ENCODE measurements around the gene MYH16.

DNA sequence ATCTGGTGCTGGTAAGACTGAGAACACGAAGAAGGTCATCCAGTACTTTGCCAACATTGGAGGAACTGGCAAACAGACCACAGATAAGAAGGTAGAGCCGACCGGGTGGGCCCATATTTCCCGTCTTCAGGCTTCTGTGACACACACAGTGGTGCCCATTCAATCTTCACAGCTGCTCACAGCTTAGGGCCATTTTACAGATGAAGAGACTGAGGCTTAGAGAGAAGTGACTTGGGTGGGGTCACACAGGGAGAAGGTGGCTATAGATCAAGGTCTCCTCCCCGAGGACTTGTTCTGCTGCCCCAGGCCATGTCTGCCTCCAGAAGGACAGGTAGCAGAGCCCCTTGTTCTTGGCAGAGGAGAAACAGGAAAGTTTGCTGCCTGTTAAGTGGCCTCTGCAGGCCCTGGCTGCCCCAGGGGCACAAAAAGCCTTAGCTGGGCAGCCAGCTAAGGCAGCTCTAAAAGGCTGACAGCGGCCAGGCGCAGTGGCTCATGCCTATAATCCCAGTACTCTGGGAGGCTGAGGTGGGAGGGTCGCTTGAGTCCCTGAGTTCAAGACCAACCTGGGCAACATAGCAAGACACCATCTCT lies 22.6 kb upstream of the MYH16 start:
- TF ChIP-seq POLR2AphosphoS2 (IDR thresholded peaks at IDR 0.05; ENCODE audit: low read length) = no peak
- TF ChIP-seq MXD1 (CRISPR knock-in tag; IDR thresholded peaks at IDR 0.05; ENCODE audit: borderline replicate concordance, poor library complexity, severe bottlenecking) = no peak
- TF ChIP-seq NR2C2 (CRISPR knock-in tag; IDR thresholded peaks at IDR 0.05) = no peak
- no peak for TF ChIP-seq NR2C2 (tag; IDR thresholded peaks at IDR 0.05)
- no peak for TF ChIP-seq MYC (IDR thresholded peaks at IDR 0.05; ENCODE audit: low read depth, low read length)
- no peak for TF ChIP-seq MYC (CRISPR knock-in tag; IDR thresholded peaks at IDR 0.05; ENCODE audit: borderline replicate concordance, low read depth)
- TF ChIP-seq, protein P1, sequence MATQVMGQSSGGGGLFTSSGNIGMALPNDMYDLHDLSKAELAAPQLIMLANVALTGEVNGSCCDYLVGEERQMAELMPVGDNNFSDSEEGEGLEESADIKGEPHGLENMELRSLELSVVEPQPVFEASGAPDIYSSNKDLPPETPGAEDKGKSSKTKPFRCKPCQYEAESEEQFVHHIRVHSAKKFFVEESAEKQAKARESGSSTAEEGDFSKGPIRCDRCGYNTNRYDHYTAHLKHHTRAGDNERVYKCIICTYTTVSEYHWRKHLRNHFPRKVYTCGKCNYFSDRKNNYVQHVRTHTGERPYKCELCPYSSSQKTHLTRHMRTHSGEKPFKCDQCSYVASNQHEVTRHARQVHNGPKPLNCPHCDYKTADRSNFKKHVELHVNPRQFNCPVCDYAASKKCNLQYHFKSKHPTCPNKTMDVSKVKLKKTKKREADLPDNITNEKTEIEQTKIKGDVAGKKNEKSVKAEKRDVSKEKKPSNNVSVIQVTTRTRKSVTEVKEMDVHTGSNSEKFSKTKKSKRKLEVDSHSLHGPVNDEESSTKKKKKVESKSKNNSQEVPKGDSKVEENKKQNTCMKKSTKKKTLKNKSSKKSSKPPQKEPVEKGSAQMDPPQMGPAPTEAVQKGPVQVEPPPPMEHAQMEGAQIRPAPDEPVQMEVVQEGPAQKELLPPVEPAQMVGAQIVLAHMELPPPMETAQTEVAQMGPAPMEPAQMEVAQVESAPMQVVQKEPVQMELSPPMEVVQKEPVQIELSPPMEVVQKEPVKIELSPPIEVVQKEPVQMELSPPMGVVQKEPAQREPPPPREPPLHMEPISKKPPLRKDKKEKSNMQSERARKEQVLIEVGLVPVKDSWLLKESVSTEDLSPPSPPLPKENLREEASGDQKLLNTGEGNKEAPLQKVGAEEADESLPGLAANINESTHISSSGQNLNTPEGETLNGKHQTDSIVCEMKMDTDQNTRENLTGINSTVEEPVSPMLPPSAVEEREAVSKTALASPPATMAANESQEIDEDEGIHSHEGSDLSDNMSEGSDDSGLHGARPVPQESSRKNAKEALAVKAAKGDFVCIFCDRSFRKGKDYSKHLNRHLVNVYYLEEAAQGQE (IDR thresholded peaks at IDR 0.05; ENCODE audit: borderline replicate concordance) = no peak
- TF ChIP-seq, protein P1 (CRISPR knock-in tag; IDR thresholded peaks at IDR 0.05; ENCODE audit: low read depth) = no peak
- no peak for TF ChIP-seq MAFK (IDR thresholded peaks at IDR 0.05; ENCODE audit: low read length)
- no peak for TF ChIP-seq FOXJ3 (CRISPR knock-in tag; IDR thresholded peaks at IDR 0.05)
- no peak for TF ChIP-seq EZH2 (IDR thresholded peaks at IDR 0.05; ENCODE audit: borderline replicate concordance, low read depth, low read length)
- no peak for TF ChIP-seq NFYB (IDR thresholded peaks at IDR 0.05; ENCODE audit: extremely low read depth, insufficient read length)
- TF ChIP-seq, protein P2, sequence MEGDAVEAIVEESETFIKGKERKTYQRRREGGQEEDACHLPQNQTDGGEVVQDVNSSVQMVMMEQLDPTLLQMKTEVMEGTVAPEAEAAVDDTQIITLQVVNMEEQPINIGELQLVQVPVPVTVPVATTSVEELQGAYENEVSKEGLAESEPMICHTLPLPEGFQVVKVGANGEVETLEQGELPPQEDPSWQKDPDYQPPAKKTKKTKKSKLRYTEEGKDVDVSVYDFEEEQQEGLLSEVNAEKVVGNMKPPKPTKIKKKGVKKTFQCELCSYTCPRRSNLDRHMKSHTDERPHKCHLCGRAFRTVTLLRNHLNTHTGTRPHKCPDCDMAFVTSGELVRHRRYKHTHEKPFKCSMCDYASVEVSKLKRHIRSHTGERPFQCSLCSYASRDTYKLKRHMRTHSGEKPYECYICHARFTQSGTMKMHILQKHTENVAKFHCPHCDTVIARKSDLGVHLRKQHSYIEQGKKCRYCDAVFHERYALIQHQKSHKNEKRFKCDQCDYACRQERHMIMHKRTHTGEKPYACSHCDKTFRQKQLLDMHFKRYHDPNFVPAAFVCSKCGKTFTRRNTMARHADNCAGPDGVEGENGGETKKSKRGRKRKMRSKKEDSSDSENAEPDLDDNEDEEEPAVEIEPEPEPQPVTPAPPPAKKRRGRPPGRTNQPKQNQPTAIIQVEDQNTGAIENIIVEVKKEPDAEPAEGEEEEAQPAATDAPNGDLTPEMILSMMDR (IDR thresholded peaks at IDR 0.05 in 2 of 3, conservative IDR thresholded peaks at IDR 0.05 in 1 of 3; ENCODE audit: insufficient read depth in 2 of 3, low read depth in 1 of 3, low read length in 3 of 3) = no peak
- no peak for TF ChIP-seq FOSL1 (tag; conservative IDR thresholded peaks at IDR 0.05)
- TF ChIP-seq TBP (optimal IDR thresholded peaks at IDR 0.05; ENCODE audit: low read depth, low read length) = no peak
- TF ChIP-seq, protein P3, sequence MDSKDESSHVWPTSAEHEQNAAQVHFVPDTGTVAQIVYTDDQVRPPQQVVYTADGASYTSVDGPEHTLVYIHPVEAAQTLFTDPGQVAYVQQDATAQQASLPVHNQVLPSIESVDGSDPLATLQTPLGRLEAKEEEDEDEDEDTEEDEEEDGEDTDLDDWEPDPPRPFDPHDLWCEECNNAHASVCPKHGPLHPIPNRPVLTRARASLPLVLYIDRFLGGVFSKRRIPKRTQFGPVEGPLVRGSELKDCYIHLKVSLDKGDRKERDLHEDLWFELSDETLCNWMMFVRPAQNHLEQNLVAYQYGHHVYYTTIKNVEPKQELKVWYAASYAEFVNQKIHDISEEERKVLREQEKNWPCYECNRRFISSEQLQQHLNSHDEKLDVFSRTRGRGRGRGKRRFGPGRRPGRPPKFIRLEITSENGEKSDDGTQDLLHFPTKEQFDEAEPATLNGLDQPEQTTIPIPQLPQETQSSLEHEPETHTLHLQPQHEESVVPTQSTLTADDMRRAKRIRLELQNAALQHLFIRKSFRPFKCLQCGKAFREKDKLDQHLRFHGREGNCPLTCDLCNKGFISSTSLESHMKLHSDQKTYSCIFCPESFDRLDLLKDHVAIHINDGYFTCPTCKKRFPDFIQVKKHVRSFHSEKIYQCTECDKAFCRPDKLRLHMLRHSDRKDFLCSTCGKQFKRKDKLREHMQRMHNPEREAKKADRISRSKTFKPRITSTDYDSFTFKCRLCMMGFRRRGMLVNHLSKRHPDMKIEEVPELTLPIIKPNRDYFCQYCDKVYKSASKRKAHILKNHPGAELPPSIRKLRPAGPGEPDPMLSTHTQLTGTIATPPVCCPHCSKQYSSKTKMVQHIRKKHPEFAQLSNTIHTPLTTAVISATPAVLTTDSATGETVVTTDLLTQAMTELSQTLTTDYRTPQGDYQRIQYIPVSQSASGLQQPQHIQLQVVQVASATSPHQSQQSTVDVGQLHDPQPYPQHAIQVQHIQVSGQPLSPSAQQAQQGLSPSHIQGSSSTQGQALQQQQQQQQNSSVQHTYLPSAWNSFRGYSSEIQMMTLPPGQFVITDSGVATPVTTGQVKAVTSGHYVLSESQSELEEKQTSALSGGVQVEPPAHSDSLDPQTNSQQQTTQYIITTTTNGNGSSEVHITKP (IDR thresholded peaks at IDR 0.05; ENCODE audit: partially characterized antibody) = no peak
- TF ChIP-seq ZNF212 (CRISPR knock-in tag; IDR thresholded peaks at IDR 0.05) = no peak

All from K562 (cell line).